Upper lobe of left lung (tissue), 4 donors: ENCODE measurements around the gene PNPLA8.

Experiments used
- CTCF ChIP-seq, 6 experiments: fragments of 450-650 bp in 4 of 6; fragments of 200-600 bp in 2 of 6; sonication (generic) in 2 of 6; IDR thresholded peaks; one replicate each; pipeline ENCODE4 v1.5.1; 2016 to 2019; ENCODE audit warnings: antibody characterized with exemption in 6 of 6
- EP300 ChIP-seq, 4 donors: sonication (generic); formaldehyde crosslinking; IDR thresholded peaks; one replicate each; pipeline ENCODE4 v1.5.1; 2017; ENCODE audit warnings: antibody characterized with exemption in 4 of 4, control low read depth in 2 of 4
- POLR2A ChIP-seq, 4 donors: fragments of 450-650 bp; IDR thresholded peaks; one replicate each; pipeline ENCODE4 v1.5.1; 2016 to 2017; ENCODE audit warnings: antibody characterized with exemption in 4 of 4, mild to moderate bottlenecking in 2 of 4

DNA sequence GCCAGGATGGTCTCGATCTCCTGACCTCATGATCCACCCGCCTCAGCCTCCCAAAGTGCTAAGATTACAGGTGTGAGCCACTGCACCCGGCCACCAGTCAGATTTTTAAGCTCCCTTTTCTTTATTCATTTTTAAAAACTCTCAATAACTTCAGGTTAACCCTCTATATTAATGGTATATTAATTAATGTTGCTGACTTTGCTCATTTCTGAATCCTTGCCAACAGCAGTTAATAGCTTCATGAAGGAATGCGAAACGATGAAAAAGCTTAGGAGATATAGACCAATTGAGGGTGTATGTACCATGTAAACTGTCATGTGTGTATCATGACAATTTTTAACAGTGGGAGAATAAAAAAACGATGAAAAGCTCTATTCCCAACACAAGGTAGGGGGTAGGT lies 27.5 kb downstream of the PNPLA8 start:
- TF ChIP-seq POLR2A (IDR thresholded peaks at IDR 0.05) (no peak), EP300 (IDR thresholded peaks at IDR 0.05) (no peak), CTCF (IDR thresholded peaks at IDR 0.05) (no peak)
